RCC 7860 (cell line): ENCODE measurements around the gene DNAAF3.
"Not testable (repeated sequence)": the region's sequence is repeated elsewhere in the genome, so short reads cannot be mapped to it uniquely, and the experiment has no call there.

Experiments
- DNase-seq: peaks from one replicate; pipeline ENCODE4 v3.0.0-alpha.2; 2015; ENCODE audit warnings: low spot score
- FAIRE-seq: peaks from 2 replicates; lab custom pipeline; 2012; peaks lifted over from hg19 to GRCh38; lab: Jason Lieb, UNC

Gene DNAAF3

GRCh38 chr19:55176076-55176475 is 9.7 kb upstream of the DNAAF3 start:
- no peak for DNase-seq

DNA sequence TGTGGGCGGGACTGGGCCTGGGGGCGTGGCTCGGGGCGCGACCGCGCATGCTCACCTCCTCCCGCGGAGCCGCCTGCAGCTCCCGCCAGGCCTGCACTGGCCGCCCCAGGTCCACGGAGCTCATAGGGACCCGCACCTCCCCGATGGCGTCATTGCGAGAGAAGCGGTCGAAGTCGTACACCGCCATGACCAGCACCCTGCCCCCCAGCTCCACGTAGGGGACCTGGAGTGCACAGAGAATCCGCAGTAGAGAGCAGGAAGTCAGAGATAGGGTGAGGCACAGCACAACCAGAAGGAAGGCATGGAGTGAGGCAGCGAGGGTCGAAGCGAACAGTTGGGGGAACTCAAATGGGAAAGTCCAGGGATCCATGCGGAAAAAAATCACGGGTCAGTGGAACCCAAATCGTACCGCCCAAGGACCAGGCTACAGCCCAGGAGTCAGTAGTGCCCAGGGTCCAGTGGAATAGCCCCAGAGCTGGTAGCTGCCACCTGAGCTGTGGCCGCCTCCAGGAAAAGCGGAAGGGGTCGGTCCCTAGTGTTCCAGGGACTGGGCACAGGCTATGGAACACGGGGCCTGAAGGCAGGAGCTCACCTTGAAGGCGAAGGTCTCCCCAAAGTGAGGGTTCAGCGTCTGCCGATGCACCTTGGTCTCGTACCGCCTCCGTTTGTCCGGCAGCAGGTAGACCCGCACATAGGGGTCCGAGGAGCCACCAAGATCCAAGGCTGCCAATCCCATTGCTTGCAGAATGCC is 8.9 kb upstream of the DNAAF3 start:
- DNase-seq (no peak), FAIRE-seq (no peak)

More at GRCh38 chr19:55176076-55176475, 9.7 kb upstream of the DNAAF3 start:
- FAIRE-seq: no peak

DNA sequence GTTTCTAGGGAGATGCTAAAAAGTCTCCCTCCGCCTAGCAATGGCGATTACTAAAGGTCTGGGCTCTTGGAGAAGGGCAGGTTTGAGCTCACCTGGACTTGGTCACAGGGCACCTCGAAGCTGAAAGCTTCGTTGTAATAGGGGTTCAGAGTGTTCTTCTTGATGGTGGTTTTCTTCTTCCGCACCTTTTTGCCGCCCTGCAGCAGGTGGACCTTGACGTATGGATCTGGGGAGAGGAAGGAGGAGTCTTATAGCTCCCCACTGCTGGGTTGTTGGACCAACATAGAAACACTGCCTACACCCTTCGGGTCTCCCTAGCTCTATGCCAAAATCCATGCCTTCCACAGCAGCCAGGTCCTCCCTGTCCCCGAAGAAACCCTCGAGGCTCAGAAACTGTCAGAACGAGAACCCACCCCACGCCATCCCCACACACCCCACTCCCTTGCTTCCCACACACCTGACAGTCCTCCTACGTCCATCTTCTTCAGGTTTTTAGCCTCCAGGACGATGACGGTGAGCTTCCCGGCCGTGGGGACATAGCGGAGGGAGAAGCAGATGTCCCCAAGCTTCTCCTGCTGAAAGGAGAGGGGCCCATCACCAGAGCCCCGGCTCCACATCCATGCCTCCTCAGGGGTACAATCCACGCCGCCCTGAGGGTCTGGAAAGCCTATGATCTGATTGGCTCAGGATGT is 8.2 kb upstream of the DNAAF3 start:
- DNase-seq (no peak), FAIRE-seq (no peak)

DNA sequence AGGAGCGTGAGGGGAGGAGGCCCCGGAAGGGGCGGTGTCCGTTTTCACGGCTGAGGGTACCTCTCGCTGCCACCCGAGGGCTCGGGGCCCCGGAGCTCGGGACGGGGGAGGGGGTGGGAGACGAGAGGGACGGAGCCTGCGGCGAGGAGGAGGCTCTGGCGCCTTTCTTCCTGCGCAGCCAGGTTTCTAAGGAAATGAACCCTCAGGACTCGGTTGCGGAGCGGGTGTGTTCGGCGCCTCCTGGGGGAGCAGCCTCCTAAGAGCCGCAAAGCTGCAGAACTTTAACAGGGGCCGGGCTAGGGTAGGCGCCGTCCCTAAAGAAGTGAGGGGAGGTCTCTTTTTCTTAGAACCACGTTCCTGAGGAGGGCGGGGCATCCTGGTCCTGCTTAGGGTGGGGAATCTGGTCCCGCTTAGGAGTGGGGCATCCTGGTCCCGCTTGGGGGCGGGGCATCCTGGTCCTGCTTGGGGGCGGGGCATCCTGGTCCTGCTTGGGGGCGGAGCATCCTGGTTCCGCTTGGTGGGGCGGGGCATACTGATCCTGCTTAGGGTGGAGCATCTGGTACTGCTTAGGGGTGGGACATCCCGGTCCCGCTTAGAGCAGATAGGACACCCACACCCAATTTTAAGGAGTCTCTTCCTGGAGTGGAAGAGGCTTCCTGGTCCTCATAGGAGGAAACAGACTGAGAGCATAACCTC is 7.4 kb upstream of the DNAAF3 start:
- no peak for FAIRE-seq
- peak; percentile 8 for DNase-seq

DNA sequence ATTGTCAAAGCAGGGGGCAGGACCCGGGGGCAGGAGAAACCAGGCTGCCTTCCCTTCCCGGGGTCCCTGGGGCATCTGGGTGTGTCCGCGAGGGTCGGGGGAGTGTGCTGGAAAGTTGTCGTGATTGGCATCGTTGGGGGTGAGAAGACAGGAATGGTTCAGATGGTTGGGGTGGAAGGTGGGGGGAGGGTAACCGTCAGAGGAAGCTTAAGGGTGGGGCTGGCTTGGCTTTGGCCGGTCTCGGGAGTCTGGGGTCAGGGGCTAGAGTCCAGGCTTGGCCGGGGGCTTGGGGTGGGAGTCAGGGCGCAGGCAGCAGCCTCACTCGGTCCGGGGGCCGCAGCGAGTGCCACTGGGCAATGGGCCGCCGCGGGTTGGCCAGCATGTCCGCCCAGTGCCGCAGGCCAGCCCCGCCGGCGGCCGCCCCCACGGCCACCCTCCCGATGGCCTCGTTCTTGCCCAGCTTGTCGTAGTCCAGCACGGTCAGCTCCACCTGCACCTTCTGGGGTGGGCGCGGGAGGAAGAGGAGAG is 6.8 kb upstream of the DNAAF3 start:
- DNase-seq (no peak), FAIRE-seq (no peak)

DNA sequence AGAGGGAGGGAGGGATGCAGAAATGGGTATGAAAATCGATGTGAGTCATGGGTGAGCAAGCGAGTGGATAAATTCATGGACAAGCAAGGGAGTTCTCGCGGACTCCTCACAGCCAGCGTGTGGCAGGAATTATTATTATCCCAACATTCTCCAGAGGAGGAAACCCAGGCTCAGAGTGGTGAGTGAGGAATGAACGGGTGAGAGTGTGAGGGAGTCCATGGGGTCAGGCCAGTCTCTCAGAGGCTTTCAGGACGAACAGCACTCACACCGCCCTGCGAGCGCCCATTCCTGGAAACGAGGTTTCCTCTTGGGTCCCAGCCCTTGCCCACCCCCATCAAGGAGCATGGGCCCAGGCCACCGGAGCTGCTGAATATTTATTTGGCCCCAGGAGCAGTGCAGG is 6.3 kb upstream of the DNAAF3 start:
- no peak for FAIRE-seq
- DNase-seq: no peak

- FAIRE-seq, DNase-seq: not testable (repeated sequence)
Measured at GRCh38 chr19:55172318-55172717, 5.9 kb upstream of the DNAAF3 start.

- no peak for FAIRE-seq
- DNase-seq: no peak
Measured at GRCh38 chr19:55171440-55171839, 5.0 kb upstream of the DNAAF3 start.

GRCh38 chr19:55169136-55169535 is 2.7 kb upstream of the DNAAF3 start:
- FAIRE-seq (no peak), DNase-seq (no peak)

DNA sequence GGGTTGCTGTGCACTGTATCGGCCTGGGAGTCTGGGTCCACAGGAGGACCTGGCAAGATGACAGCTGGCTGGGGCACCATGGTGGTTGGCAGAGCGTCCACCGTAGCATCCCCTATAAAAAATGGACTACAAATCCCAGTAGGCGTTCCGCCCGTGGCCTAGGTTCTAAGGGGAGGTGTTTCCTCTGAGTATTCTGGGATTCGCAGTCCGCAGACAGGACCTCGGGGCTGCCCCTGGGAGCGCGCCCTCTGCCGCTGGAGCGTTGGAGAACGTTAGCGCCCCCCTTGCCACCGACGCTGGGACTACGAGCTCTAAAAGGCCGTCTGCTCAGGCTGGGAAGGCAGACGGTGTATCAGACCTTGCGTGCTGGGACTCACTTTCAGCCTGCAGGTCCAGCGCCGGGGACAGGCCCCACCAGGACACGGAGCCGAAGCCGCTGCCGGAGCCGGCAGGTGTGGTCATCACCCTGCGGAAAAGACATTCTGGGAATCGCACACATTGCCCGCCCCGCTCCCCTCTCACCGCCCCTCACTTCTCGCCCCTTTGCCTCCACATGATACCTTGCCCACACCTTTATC is 372 bp downstream of the DNAAF3 start:
- FAIRE-seq: no peak
- DNase-seq: peak; percentile 53

DNA sequence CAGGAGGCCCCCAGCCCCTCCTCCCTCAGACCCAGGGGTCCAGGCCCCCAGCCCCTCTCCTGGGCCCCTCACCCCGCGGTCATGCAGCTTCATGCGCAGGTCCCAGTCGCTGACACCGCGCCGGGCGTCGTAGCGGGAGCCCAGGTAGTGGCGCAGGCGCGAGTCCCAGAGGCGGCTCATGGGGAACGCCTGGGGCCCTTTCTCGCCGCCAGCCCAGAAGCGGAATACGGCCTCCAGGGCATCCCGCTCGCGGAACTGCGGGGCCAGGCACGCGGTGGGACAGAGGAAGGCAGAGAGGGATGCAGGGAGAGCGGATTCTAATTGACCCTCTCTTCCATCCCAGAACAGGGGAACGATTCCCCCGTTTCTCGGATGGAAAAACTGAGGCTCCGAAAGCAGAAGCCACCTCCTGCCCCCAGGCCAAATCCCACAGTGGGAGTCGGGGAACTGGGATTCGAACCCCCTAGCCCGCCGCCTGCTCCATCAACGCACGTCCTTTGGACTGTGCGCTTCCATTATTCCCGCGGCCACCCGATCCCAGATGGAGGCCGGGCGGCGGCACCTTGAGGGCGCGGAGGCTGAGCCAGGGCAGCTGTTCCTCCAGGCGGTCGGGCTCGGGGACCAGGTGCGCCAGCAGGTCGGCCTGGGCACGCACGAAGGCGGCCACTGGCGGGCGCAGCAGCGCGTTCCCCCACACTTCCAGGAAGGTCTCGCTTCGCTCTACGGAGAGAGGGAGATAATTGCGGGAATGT is 4.7 kb downstream of the DNAAF3 start:
- FAIRE-seq (no peak), DNase-seq (no peak)

GRCh38 chr19:55160986-55161365 is 5.4 kb downstream of the DNAAF3 start:
- no peak for DNase-seq
- no peak for FAIRE-seq

- DNase-seq (peak; percentile 62), FAIRE-seq (no peak)
Measured at GRCh38 chr19:55160128-55160985, 6.1 kb downstream of the DNAAF3 start.

DNA sequence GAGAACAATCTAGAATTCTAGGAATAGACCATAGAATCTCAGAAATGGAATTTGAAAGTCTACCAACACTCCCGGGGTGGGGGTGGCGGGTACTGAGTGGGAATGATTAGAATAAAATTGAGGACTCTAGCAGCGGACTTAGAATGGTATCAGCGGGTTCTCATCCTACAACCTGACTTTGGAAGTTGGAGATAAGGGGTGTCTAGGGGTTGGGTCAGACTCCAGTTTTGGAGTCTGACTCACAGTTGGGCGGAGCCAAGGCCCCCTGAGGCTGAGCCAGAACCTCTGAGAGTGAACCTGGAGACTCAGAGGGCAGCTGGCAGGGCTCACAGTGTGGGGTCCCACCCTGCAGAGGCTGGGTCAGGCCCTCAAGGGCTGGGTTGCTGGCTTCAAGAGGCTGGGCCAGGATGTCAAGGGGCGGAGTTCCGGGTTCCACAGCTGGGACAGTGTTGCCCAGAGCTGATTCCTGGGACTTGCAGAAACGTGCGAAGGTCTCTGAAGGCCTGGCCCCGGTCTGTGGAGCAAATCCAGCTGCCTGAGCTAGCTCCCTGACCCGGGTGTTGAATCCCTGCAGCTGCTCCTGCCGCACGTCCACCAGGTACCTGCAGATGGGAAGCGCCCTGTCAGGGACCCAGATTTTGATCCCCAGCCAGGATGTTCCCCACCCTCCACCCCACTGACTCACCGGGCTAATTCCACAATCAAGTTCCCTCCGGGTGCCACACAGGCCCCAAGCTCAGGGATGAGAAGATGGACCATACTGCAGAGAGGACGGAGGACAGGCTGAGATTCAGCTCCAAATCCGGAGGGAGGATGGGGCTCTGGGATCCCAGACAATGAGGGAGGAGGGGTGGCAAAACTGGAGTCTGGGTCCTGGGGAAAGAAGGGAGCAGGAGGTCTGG is 7.3 kb downstream of the DNAAF3 start:
- DNase-seq: no peak
- FAIRE-seq: no peak

- no peak for FAIRE-seq
- no peak for DNase-seq
Measured at GRCh38 chr19:55158423-55158822, 8.0 kb downstream of the DNAAF3 start.

GRCh38 chr19:55157064-55157908 is 9.1 kb downstream of the DNAAF3 start, which contains the start of gene TNNI3:
TSS of gene TNNI3 (minus strand) at chr19:55157732. CDS start at chr19:55157589, 143 bp downstream.
- no peak for DNase-seq
- no peak for FAIRE-seq

GRCh38 chr19:55156202-55157063 is 10.0 kb downstream of the DNAAF3 start:
- FAIRE-seq (no peak), DNase-seq (no peak)
